Body of pancreas (tissue), 4 donors: ENCODE results near the gene BLID. TPM values are rescaled to one million over a fixed set of nuclear protein-coding genes. Genes with fewer than 3 reads are reported as not detected.

Experiments
- ATAC-seq: fragments of 150-250 bp; one replicate; pipeline ENCODE4 v1.9.1; 2016
- DNase-seq, 4 donors: peaks; one replicate each; pipeline ENCODE4 v3.0.0-alpha.2; 2019
- H3K27ac ChIP-seq, 4 donors: fragments of 200-600 bp; sonication (generic); 1 replicate in 3 of 4; 2 replicates in 1 of 4; pipeline versions ENCODE4 v1.5.1 to v1.6.1; 2016 to 2019; ENCODE audit warnings: mild to moderate bottlenecking in 1 of 4, mixed read lengths in 1 of 4, moderate library complexity in 1 of 4
- H3K27me3 ChIP-seq, 2 donors: fragments of 200-600 bp; sonication (generic); one replicate each; pipeline ENCODE4 v1.6.0; 2016; ENCODE audit warnings: mild to moderate bottlenecking in 1 of 2
- H3K36me3 ChIP-seq, 2 donors: fragments of 200-600 bp; sonication (generic); replicated peaks in 1 of 2; 2 replicates each; pipeline ENCODE4 v1.5.1; 2016; ENCODE audit warnings: low read depth in 2 of 2; ENCODE audit not compliant: insufficient read depth in 1 of 2
- H3K4me1 ChIP-seq: fragments of 200-600 bp; sonication (generic); one replicate; pipeline ENCODE4 v1.6.0; 2016
- H3K4me3 ChIP-seq, 2 donors: fragments of 200-600 bp; sonication (generic); 1 replicate in 1 of 2; 2 replicates in 1 of 2; pipeline ENCODE4 v1.5.1; 2016 to 2019
- H3K9me3 ChIP-seq, 3 donors: fragments of 200-600 bp; sonication (generic); 1 replicate in 2 of 3; 2 replicates in 1 of 3; pipeline ENCODE4 v1.5.1; 2016
- POLR2A ChIP-seq, 3 donors: fragments of 450-650 bp; IDR thresholded peaks; one replicate each; pipeline ENCODE4 v1.6.1; 2016; ENCODE audit warnings: antibody characterized with exemption in 3 of 3, mild to moderate bottlenecking in 2 of 3
- WGBS, 2 donors: methylation state at CpG; one replicate each; pipeline ENCODE4 v1.1.5; 2017; 5-methylcytosine and 5-hydroxymethylcytosine counted together
- intact Hi-C: fragments of 100-400 bp; cut with DNase I; formaldehyde crosslinking; loops from one replicate; pipeline ENCODE4 v1.15.1; 2023
- total RNA-seq, 2 donors: library from RNA; depleted of rRNA; stranded (reverse); fragments of >200 nt; gene quantifications; one replicate each; pipeline ENCODE4 v1.1.0, GENCODE V29; 2016
- TF ChIP-seq, protein P1 (sequence below), 7 experiments: fragments of 450-650 bp in 4 of 7; fragments of 200-600 bp in 3 of 7; sonication (generic) in 3 of 7; IDR thresholded peaks; one replicate each; pipeline ENCODE4 v1.5.1; 2016 to 2019; ENCODE audit warnings: antibody characterized with exemption in 7 of 7

BLID gene
- total RNA-seq, 2 donors from 2014 or later, result not detected

DNA sequence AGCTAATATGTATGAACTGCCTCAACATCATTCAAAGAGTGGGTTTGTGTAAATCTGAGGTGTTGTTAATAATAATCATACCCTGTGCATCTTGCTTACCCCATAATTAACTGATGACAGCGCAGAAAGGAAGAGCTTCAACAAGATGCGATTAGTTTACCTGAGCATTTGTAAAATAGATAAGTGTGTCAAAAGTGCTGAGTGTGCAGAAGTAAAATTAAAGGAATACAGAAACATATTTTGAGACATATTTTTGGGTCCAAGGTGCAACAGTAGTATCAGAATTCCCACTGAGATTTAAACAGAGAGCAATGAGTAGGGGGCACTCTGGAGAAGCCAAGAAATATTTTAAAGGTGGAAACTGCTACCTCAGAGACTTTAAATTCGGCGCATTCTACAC, 6.1 kb downstream of the BLID start:
- no peaks in the 10 kb centered on the region for H3K4me1 ChIP-seq
- H3K27me3 ChIP-seq, result no peaks in the 10 kb centered on the region
- intact Hi-C loops, result no loop called here
- no peak overlapping the region for H3K4me3 ChIP-seq
- WGBS, 2 donors, result 78 to 90% methylated on average over 4 of the region's 4 CpGs
- no peaks in the 10 kb centered on the region for H3K9me3 ChIP-seq
- no peak overlapping the region for H3K27ac ChIP-seq
- ATAC-seq (no peak), DNase-seq (no peak)
- no peak for TF ChIP-seq POLR2A (IDR thresholded peaks at IDR 0.05)
- TF ChIP-seq, protein P1, sequence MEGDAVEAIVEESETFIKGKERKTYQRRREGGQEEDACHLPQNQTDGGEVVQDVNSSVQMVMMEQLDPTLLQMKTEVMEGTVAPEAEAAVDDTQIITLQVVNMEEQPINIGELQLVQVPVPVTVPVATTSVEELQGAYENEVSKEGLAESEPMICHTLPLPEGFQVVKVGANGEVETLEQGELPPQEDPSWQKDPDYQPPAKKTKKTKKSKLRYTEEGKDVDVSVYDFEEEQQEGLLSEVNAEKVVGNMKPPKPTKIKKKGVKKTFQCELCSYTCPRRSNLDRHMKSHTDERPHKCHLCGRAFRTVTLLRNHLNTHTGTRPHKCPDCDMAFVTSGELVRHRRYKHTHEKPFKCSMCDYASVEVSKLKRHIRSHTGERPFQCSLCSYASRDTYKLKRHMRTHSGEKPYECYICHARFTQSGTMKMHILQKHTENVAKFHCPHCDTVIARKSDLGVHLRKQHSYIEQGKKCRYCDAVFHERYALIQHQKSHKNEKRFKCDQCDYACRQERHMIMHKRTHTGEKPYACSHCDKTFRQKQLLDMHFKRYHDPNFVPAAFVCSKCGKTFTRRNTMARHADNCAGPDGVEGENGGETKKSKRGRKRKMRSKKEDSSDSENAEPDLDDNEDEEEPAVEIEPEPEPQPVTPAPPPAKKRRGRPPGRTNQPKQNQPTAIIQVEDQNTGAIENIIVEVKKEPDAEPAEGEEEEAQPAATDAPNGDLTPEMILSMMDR (IDR thresholded peaks at IDR 0.05), result no peak
- H3K36me3 ChIP-seq, result no peaks in the 10 kb centered on the region

DNA sequence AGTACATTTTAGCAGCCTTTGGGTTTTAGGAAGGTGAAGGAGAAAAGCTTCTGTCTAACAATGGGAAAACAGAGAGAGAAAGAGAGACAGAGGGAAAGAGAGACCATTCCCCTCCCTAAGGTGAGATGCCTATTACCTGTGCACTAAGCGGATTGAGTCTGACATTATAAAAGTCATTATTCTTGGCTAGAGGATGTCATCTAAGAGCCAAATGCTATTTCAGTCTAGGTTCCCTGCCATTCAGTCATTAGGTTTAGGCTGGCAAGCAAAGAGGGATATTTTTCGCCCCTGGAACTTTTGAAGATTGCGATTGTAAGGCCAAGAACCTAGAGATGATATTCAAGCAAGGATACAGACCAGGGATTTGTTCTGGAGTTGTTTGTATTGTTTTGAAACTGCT, 7.2 kb downstream of the BLID start:
- no peaks in the 10 kb centered on the region for H3K27me3 ChIP-seq
- DNase-seq (no peak), ATAC-seq (no peak)
- no peaks in the 10 kb centered on the region for H3K4me1 ChIP-seq
- H3K27ac ChIP-seq, result no peak overlapping the region
- WGBS, 2 donors, result 84 to 92% methylated on average over 3 of the region's 3 CpGs
- TF ChIP-seq, protein P1 (IDR thresholded peaks at IDR 0.05), result no peak
- TF ChIP-seq POLR2A (IDR thresholded peaks at IDR 0.05), result no peak
- no peak overlapping the region for H3K4me3 ChIP-seq
- H3K36me3 ChIP-seq, result no peaks in the 10 kb centered on the region
- intact Hi-C loops, result no loop called here
- no peaks in the 10 kb centered on the region for H3K9me3 ChIP-seq

DNA sequence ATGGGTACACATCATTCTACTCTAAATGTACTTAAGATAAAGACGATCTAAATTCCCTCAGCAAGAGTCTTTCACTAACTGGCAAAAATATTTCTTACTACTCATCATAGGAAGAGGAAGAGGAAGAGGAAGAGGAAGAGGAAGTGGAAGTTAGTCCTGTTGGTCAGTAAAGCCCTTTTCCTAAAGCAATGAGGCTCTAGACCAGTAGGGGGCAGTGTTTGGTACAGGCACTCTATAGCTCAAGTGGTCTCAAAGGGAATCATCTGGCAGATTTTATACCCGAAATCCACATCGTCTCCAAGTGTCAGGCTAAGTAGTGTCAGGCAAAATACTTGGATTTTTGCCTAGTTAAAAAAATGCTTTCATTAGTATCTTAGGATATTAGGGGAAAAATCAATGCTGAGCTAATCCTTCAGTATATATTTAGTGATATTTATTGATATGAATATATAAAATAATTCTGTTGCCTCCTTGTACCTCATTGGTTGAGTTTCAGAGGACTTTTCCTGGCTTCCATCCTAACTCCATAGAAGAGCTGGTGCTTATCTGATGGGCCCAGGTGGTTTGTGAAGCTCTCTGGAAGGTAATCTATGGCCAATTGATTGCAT, 7.7 kb downstream of the BLID start:
- peak; percentile 17 to 47 (median 24) for DNase-seq
- TF ChIP-seq, protein P1 (IDR thresholded peaks at IDR 0.05), result peak; percentile 28 to 57 (median 47)
- no peak for TF ChIP-seq POLR2A (IDR thresholded peaks at IDR 0.05)
- intact Hi-C loops, result no loop called here

DNA sequence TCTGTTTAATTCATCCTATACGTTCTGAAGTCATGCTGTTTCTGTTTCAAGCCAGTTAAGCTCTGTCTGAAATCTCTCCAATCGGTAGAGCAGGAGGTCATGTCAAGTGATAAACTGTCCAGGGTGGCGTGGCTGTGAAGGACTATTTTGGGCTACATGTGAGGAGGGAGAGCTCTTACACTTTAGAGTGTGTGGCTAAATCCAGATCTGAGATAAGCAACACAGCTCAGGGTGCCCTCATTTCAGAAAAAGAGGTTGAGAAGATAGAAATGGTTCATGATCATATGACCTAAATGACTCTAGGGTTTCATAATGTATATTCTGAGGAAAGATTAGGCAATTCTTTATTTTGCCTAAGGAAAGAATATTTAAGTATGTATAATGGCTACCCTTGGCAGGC, 8.4 kb downstream of the BLID start:
- Histone ChIP-seq H3K27me3 (no peaks in the 10 kb centered on the region), H3K27ac (no peak overlapping the region), H3K36me3 (no peaks in the 10 kb centered on the region), H3K4me3 (no peak overlapping the region), H3K4me1 (no peaks in the 10 kb centered on the region), H3K9me3 (no peaks in the 10 kb centered on the region)
- ATAC-seq, result no peak
- intact Hi-C loops, result no loop called here
- TF ChIP-seq POLR2A (IDR thresholded peaks at IDR 0.05), result no peak
- TF ChIP-seq, protein P1 (IDR thresholded peaks at IDR 0.05), result no peak
- 39 to 43% methylated on average over 3 of the region's 3 CpGs for WGBS, 2 donors
- no peak for DNase-seq

More for the DNA sequence above, 7.7 kb downstream of the BLID start:
- H3K4me3 ChIP-seq, result no peak overlapping the region
- no peak for ATAC-seq
- H3K4me1 ChIP-seq, result no peaks in the 10 kb centered on the region
- H3K36me3 ChIP-seq, result no peaks in the 10 kb centered on the region
- H3K27me3 ChIP-seq, result no peaks in the 10 kb centered on the region
- no peaks in the 10 kb centered on the region for H3K9me3 ChIP-seq
- WGBS, 2 donors, result 25 to 40% methylated on average over 3 of the region's 3 CpGs
- H3K27ac ChIP-seq, result no peak overlapping the region

DNA sequence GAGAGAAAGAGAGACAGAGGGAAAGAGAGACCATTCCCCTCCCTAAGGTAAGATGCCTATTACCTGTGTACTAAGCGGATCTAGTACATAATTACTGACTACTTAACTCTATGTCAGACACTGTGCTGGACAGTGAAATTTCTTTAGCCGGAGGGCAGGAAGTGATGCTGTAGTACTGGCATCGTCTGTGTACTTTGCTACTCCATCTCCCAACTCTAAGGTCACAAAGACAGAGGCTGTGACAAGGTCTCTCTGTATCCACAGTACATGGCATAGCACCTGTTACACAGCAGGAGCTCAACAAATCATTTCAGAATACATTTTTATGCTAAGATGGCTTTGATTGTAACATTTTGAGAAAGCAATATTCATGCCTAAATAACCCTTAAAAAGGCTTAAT, 9.0 kb downstream of the BLID start:
- Histone ChIP-seq H3K36me3 (no peaks in the 10 kb centered on the region), H3K9me3 (no peaks in the 10 kb centered on the region), H3K4me1 (peaks cover 2% of the 10 kb centered on the region), H3K4me3 (no peak overlapping the region), H3K27me3 (no peaks in the 10 kb centered on the region), H3K27ac (no peak overlapping the region)
- intact Hi-C loops, result no loop called here
- TF ChIP-seq, protein P1 (IDR thresholded peaks at IDR 0.05), result no peak
- TF ChIP-seq POLR2A (IDR thresholded peaks at IDR 0.05), result no peak
- DNase-seq (no peak), ATAC-seq (no peak)
- WGBS, 2 donors, result 47 to 63% methylated on average over 3 of the region's 3 CpGs
